NCI-H345 treated with DMSO at 0.1 percent for 48 hours (cell line): ENCODE measurements around the gene YJU2.
"Not testable (repeated sequence)": the region's sequence is repeated elsewhere in the genome, so short reads cannot be mapped to it uniquely, and the experiment has no call there.

ENCODE experiments used
- DNase-seq: peaks from one replicate; lab custom pipeline; 2025; ENCODE audit not compliant: unreplicated experiment; lab: John Stamatoyannopoulos, UW

The YJU2 gene

DNA sequence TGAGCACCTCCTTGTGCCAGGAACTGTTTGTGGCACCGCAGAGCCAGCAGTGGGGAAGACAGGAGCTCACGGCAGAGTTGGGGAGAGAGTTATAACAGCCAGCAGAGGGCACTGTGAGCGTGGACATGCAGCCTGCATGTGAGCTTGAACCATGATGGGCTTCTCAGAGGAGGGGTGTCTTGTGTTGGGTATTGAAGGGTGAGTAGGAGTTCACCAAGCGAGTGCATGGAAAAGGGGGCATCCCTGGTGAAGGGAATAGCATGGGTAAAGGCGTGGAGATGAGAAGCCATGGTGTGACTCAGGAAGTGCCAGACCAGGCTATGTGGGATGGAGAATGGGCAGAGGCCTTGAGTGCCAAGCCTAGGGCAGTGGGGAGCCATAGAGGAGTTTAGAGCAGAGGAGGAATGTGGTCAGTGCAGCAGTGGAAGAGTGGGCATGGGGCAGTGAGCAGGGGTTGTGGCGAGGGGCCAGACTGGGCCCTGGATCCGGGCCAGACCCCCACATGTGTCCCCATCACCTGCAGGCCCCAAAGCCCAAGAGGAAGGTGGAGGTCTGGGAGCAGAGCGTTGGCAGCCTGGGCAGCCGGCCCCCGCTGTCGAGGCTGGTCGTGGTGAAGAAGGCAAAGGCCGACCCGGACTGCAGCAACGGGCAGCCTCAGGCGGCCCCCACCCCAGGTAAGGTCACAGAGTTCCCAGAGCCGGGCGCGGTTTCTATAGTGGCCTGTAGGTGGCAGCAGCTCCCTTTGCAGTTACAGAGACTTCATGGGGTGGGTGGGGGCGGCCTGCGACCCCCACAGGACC is 20.4 kb downstream of the YJU2 start:
- DNase-seq: no peak

- no peak for DNase-seq
These were observed 21.3 kb downstream of the YJU2 start for GRCh38 chr19:4267901-4268815.

- no peak for DNase-seq
These were observed 22.0 kb downstream of the YJU2 start for GRCh38 chr19:4268816-4269430.

- DNase-seq: no peak
These were observed 26.0 kb downstream of the YJU2 start for GRCh38 chr19:4272894-4273293.

DNA sequence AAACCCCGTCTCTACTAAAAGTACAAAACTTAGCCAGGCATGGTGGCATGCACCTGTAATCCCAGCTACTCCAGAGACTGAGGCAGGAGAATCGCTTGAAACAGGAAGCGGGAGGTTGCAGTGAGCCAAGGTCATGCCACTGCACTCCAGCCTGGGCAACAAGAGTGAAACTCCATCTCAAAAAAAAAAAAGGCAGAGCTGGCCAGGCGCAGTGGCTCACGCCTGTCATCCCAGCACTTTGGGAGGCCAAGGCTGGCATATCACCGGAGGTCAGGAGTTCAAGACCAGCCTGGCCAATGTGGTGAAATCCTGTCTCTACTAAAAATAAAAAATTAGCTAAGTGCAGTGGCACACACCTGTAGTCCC is 27.4 kb downstream of the YJU2 start:
- DNase-seq: not testable (repeated sequence)

GRCh38 chr19:4277191-4277696 is 30.4 kb downstream of the YJU2 start:
- DNase-seq: no peak

- DNase-seq: no peak
These were observed 31.1 kb downstream of the YJU2 start for GRCh38 chr19:4278010-4278409.

DNA sequence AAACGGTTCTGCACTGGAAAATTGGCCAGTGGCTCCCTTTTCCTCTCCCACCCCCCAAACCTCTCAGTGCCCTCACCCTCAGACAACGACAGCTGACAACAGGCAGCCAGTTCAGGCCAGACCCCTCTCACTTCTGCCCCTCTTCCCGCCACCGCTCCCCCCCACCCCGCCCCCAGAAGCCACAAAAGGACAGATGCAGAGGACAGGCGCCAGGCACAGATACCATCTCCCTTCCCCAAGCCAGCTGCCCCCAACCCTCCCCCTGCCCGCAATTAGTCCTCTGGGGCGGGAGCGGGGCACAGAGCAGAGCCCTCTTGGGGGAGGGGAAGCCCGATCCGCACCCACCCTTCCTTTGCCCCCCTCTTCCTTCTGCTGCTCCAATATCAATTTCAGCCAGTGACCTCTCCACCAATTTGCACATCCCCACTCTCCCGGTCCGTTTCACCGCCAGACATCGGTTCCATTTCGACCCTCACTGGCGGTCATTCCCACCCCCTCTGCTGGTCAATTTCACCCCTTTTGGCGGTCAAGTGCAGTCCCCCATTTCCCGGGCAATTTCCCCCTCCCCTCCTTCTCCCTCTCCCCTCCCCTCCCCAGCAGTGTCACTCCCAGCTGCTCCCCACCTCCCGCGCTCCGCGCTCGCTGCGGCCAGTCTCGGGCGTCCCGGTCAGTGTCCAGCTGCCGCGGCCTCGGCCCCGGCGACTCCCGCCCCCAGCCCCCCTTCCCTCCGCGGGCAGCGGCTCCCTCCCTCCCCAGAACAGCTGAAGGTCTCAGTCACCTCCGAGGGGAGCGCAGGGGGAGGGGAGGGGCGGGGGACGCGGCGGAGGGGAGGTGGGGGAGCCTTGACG is 31.8 kb downstream of the YJU2 start, which contains the start of gene SHD:
SHD (plus strand) TSS at position 848 of the 848 bp plus-strand sequence. CDS start 798 bp downstream, outside the sequence.
- DNase-seq: no peak

- no peak for DNase-seq
These were observed 32.3 kb downstream of the YJU2 start for GRCh38 chr19:4279267-4279529.

GRCh38 chr19:4279530-4280422 is 32.9 kb downstream of the YJU2 start:
- no peak for DNase-seq

DNA sequence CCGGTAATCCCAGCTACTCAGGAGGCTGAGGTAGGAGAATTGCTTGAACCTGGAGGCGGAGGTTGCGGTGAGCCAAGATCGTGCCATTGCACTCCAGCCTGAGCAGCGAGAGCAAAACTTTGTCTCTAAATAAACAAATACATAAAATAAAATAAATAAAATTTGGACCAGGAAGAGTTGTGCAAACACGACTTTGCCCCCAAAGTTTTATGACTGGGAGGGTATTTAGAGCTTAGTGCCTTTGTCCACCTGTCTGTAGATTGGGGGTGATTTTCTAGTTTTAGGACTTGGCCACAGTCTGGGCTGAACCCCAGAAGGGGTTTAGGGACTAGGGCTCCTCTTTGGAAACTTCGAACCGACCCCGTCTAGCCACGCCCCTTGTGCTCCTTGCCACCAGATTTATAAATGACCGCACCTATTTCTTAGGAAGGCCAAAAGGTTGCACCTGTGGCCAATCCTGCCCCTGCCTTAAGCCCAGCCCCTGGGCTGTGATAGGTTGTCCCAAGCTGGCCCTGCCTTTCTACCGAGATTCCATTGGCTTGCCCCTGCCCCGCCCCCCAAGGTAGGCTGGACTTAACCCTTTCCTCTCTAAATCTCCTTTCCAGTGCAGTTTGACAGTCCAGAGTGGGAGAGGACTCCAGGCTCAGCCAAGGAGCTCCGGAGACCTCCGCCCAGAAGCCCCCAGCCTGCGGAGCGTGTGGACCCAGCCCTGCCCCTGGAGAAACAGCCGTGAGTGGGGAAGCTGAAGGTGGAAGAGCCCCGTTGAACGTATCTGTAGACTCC is 37.5 kb downstream of the YJU2 start:
- no peak for DNase-seq

- no peak for DNase-seq
These were observed 38.1 kb downstream of the YJU2 start for GRCh38 chr19:4284974-4285373.

- not testable (repeated sequence) for DNase-seq
These were observed 39.3 kb downstream of the YJU2 start for GRCh38 chr19:4286141-4286540.

- no peak for DNase-seq
These were observed 41.4 kb downstream of the YJU2 start for GRCh38 chr19:4288091-4288777.

DNA sequence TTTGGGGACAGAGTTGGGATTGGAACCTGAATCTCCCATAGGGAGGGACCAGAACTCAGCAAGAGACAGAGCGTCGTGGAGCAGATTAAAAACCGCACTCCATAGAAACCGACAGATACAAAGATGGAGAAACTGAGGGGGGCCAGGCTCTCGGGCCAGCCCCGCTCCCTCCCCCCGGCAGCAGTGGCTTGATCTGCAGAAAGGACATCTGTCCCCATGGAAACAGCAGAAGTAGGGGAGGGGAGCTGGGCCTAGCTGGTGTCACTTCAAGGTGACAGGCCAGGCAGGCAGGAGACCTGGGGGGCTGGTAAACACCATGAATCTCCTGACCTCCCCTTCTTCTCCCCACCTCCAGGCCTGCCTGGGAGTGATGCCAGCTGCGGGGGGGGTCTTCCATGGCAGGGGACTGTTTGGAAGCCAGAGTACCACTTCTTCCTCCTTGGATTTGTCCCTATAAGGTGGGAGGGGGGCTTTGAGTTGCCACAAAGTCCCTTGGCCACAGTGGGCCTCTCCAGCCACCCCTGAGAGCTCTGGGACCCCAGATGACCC is 44.4 kb downstream of the YJU2 start:
- no peak for DNase-seq

GRCh38 chr19:4292515-4292914 is 45.6 kb downstream of the YJU2 start:
- no peak for DNase-seq

DNA sequence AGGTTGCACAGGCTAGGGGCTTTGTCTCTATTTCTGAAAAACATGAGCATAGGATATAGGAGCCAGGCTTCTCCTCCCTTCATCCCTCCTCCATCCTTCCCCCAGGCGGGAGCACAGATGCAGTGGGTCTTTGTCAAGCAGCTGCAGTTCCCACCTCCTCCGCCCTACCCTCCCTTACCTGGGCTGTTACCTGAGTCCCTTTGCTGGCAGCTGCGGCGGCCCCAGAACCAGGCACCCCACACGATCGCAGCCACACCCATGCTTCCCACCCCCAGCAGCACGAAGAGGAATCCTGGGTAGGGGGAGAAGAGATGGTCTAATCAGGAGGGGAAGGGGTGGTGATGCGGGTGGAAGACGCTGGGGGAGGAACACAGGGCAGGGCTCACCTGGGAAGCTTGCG is 47.5 kb downstream of the YJU2 start:
- no peak for DNase-seq
